NCI-H748 (cell line): ENCODE data around the gene PYY.
A peak's percentile ranks its signal among the peaks of the same experiment; 100 is the strongest.
"Not testable (repeated sequence)": the region's sequence is repeated elsewhere in the genome, so short reads cannot be mapped to it uniquely, and the experiment has no call there.

Source experiments
- DNase-seq: peaks from one replicate; lab custom pipeline; 2025; ENCODE audit not compliant: unreplicated experiment; lab: John Stamatoyannopoulos, UW

Gene PYY

DNA sequence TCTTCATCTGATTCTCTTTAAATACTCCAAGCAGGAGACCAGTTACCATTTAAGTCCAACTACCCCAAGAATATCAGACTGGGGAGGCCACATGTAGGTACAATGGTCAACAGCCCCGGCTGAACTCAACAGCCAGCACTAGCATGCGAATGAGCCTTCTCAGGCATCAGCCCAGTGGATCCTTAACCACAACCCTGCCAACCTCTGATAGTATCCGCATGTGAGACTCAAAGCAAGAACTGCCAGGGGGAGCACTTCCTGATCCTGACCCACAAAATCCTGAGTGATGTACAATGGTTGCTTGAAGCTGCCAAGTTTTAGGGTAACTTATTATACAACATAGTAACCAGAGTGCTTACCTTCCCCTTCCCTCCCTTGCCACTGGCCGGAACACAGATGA is 4.0 kb downstream of the PYY start:
- no peak for DNase-seq

DNA sequence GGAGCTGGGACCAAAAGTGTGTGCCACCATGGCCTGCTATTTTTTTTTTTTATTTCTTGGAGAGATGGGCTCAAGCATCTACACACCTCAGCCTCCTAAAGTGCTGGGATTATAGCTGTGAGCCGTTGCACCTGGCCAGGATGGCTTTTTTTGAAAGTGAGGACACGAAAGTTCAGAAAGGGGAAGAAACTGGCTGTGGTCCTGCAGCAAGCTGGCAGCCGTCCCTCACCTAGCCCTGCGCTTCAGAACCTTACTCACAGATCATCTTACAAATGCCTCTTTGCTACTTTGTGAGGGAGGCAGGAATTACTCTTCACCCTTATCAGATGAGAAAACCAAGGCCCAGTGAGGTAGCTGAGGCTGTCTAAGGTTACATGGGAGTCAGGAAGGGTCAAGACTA is 7.0 kb downstream of the PYY start:
- DNase-seq: no peak

DNA sequence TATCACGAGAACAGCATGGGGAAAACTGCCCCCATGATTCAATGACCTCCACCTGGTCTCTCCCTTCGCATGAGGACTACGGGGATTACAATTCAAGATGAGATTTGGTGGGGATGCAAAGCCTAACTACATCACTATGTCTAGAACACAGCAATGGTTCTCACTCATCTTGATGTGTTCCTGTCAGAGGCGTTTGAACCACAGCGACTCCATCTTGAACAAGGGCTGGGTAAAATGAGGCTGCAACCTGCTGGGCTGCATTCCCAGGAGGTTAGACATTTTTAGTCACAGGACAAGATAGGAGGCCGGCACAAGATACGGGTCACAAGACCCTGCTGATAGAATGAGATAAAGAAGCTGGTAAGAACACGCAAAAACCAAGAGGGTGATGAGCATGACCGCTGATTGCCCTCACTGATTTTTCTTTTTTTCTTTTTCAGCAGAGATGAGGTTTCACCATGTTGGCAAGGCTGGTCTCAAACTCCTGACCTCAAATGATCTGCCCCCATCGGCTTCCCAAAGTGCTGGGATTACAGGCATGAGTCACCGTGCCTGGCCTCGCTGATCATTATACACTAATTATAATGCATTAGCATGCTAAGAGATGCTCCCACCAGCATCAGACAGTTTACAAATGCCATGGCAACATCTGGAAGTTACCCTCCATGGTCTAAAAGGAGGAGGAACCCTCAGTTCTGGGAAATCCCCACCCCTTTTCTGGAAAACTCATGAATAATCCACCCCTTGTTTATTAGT is 8.5 kb downstream of the PYY start:
- no peak for DNase-seq

DNA sequence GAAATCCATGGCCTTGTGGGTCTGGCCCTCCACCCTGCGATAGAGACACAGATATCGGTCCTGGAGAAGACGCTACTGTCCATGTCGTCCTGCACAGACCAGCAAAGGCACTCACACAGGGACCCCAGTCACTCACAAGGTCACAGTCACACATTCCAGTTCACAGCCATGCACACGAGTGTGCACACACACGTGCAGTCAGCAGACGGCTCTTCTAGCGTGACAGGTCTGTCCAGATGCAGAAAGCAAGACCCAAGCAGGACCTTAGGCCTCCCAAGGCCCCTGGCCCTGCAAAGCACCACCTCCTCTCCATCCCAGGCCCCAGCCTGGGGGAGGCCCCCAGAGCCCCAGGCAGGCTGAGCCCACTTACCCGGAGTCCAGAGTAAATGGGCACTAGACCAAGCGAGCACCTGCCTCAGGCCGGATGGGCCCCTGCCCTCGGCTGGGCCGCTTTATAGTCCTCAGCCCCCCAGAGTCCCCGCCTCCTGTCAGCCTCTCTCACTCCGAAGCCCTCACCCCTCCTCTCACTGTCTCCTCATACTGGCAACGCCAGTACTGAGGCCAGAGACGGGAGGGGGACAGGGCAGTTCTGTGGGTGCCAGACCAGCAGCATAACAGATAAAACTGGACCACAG is 11.6 kb downstream of the PYY start, which contains the start of gene PPY:
Gene PPY, minus strand, starts transcription at position 426 of the 635 bp plus-strand sequence. CDS start 822 bp downstream, outside the sequence.
- DNase-seq: no peak

DNA sequence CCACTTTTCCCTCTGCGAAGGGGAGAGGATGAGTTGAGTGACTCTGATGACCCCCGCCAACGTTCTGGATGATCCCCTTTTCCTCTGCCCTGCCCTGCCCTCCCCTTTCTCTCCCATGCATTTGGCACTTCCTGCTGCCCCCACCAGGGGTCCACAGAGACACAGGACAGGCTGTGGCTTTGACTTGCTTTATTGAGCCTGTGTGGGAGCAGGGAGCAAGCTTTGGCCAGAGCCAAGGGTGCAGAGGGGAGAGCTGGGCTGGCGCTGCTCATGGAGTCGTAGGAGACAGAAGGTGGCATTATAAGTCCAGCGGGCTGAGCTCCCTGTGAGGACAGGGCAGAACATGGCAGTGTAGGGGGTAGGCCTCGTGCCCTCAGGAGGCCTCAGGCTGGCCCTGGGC is 13.1 kb downstream of the PYY start:
- DNase-seq: peak; percentile 31

DNA sequence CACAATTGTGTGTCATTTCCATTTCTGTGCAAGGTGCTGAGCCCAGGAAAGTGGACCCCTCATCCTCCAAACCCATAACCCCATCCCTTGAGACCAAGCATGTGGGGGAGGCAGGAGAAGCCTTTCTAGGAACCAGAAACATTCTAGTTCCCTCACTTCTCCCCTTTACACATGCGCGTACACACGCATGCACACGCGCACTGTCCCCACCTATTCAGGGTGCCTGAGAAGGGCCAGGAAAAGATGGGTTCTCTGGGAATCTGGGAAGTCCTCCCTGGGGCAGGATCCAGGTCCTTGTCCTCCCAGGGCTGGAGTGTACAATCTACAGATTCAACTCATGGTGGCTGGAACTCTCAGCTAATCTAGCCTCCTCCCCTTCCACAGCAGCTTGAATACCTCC is 13.9 kb downstream of the PYY start:
- DNase-seq: no peak

DNA sequence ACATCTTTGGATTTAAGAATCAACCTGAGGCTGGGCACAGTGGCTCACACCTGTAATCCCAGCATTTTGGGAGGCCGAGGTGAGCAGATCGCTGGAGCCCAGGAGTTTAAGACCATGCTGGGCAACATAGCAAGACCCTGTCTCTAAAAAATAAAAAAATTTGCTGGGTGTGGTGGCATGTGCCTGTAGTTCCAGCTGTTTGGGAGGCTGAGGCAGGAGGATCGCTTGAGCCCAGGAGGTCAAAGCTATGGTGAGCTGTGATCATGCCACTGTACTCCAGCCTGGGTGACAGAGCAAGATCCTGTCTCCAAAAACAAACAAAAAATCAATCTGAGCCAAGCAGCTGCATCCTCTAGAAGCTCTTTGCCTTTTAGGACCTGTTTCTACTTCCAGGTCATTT is 14.3 kb downstream of the PYY start:
- not testable (repeated sequence) for DNase-seq

DNA sequence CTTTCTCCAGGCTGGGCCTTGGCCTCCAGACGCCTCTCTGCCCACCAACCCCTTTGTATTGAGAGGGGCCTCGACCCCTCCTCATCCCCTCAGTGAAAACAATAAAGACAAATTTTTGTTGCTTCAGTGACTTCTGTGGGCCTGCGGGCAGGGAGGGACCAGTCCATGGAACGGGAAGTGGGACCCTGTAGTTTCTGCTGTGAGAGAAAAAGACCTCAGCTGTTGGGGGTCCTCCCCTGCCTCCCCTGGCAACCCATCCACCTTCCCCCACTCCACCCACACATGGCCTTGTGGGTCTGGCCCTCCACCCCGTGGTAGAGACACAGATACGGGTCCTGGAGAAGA is 14.9 kb downstream of the PYY start:
- DNase-seq: no peak

DNA sequence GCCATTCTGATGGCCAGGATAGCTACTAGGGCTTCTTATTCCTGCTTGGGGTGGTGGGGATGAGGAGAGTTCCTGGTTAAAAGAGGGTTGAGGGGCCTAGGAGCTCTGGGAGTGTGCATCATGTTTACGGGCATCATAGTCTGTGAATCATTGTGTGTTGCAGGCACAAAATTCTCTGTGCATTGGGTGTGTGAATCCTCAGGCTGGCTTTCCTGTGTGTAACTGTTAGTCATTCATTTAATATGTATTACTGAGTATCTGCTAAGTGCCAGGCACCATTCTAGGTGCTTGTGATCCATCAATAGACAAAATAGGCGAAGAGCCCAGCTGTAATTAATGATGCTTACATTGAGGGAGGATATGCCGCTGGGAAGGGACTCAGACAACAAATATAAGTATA is 17.3 kb downstream of the PYY start:
- no peak for DNase-seq

DNA sequence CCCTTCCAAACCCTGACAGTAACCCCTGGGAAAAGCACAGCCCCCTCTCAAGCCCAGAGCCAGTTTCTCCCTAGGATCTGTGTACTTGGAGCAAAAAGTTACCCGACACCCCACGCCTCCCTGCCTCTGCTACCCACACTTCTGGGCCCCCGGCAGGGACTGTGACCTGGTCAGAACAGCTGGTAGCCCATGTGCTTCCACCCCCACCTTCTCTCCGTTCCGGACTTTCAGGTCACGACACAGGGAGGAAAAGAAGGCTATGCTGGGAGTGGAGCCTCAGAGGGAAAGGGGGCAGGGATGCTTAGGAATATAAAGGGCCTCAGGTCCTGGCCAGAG is 17.8 kb downstream of the PYY start:
- no peak for DNase-seq

DNA sequence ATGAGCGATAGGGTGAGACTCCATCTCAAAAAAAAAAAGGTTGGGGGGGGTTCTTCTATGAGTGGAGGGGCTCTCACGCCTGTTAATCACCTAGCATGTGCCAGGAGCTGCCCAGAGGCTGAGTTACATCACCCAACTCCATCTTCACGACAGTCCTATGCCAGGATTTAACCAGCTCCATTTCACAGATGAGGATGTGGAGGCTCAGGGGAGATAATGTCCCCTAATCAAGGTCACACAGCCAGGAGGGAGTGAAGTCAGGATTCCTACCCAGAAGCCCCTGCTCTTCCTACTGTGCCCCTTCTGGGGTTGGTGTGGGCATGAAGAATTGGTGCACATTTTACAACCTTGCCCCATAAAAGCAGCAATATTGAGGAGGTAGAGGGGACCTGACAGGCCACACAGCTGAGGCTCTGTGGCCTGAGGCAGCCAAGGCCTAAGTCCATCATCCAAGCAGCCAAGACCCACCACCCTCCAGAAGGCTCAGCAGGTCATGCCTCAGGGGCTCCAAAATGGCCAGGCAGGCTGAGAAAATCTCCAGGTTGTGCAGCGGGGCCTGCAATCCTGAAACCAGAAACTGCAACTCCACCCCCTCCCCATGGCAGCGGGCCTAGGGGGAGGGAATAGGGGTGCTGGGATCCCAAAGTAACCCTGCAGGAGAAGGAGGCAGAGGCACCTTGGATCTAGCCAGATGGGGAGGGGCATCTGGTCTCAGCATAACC is 18.4 kb downstream of the PYY start:
- DNase-seq: no peak

DNA sequence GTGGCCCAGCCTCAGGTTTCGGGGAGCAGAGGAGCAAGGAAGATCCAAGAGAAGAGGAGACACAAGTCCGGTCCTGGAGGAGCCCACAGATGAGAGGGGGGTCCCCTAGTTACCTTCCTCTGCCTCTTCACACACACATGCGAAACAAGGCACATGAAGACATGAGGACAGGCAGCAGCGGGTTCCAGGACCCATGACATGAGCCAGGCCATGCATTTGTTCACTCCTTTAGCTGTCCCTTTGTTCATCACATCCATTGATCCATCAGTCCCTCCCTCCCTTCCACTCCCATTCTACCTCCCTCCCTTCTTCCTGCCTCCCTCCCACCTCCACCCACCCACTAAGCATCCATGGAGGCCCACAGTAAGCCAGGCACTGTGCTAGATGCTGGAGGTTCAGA is 20.8 kb downstream of the PYY start:
- DNase-seq: no peak

DNA sequence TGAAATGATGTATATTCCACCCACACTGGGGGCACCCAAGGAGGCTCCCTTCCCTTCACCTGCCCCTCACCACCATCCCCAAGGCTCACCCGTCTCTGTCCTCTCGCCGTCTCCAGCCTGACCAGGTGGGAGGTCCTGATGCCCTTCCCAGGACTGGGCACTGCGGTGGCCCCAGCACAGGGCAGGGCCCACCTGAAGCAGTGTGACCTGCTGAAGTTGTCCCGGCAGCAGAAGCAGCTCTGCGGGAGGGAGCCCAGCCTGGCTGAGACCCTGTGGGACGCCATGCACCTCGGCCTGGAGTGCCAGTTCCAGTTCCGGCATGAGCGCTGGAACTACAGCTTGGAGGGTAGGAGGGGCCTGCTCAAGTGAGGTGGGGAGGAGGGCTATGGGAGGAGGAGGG is 21.4 kb downstream of the PYY start:
- no peak for DNase-seq

DNA sequence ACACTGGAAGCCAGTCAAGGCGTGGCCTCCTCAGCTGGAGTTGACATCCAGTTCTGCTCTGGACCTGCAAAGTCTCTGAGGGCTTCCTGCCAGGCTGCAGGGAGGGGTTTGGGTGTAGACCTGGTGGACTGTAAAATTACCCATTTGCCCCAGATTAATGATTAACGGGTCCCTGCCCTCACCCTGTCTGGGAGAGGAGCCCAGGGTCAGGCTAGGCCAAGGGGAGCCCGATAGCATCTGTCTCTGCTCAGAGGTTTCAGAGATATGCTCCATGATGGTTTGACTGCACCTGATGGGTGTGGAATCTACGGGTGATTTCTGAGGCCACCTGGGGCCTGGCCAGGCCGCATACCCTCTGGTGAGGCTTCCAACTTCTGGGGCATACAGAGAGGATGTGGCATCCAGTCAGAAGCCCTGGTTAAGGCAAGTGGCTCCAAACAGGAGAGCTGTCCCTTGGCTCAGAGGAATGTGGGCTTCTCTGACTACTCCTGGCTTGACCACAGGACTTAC is 22.6 kb downstream of the PYY start:
- DNase-seq: no peak

DNA sequence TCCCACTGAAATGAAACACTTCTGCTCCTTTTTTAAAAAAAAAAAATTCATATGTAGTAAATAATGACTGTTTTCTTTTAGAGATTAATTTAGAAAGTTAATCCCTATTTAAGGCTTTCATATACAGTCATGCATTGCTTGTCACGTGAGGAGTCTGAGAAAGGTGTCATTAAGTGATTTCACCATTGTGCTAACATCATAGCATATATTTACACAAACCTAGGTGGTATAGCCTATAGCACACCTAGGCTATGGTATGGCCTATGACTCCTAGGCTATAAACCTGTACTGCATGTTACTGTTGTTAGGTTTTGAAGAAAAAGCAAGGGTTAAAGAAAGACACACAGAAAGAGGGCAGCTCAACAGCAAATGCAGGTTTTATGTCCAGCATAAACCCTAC is 25.1 kb downstream of the PYY start:
- peak; percentile 35 for DNase-seq

DNA sequence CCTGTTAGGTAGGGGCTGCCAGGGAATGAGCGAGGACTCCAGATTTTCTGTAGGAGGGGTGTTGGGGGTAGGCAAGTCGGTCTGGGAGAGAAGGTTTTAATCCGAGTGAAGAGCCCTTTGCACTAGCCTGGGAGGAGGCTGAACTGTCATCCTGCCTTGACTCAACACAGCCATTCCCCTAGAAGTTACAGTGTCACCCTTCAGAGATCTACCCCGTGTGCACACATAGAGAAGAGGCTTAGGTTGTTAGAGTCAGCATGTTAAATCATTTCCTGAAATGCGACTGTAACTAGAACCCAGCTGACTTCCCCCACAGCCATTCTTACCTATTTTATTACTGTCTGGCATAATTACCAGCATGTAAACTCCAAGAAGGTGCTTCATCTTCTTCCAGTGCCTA is 25.8 kb downstream of the PYY start:
- not testable (repeated sequence) for DNase-seq

DNA sequence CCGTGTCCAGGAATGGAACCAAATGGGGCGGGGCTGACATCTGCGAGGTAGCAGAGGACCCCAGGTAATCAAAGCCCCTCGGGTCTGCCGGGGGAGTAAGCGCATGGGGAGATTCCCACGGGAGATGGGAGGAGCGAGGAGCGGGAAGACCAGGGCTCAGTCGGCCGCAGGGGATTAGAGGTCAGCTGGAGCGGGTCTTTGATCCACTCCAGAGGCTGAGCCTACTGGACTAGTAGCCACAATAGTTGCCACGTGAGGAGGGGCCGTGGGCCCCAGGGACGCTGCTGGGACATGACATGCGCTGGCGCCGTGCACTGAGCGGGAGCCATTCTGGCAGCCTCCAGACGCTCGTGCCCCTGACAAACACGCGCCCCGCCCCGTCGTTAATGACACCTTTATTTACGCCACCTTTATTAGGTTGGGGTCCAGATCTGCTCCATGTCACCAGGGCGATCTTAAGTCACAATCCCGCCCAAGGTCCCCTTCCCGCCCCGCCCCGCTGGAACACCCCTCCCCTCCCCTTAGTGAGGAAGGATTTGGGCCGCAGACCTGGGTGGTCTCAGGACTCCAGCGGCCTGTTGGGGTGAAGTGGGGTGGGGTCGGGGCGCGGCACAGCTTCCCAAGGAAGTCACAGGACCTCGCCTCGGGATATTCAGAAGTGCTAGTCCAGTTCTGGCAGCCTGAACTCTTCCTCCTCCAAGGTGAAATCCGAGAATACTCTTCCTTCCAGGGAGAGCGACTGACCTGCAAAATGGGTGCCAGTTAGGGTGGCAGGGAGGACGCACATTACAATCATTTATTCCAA is 26.5 kb downstream of the PYY start:
- DNase-seq: peak; percentile 46

DNA sequence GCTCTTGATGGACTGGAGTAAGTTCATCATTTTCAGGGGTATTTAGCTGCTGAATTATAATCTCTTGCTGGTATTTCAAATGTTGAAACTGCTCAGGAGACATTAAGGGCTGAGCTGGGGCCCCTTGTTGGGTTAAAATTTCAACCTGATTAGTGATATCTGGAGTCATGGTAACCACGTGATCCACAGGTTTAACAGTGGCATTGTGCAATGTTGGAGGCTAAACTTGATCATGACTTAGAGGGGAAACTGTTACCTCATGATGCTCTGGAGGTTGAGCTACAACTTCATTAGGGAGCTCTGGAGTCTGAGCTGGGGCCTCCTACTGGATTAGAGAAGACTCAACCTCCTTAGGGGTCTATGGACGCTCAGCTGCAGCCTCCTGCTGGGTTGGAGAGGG is 29.2 kb downstream of the PYY start:
- no peak for DNase-seq

DNA sequence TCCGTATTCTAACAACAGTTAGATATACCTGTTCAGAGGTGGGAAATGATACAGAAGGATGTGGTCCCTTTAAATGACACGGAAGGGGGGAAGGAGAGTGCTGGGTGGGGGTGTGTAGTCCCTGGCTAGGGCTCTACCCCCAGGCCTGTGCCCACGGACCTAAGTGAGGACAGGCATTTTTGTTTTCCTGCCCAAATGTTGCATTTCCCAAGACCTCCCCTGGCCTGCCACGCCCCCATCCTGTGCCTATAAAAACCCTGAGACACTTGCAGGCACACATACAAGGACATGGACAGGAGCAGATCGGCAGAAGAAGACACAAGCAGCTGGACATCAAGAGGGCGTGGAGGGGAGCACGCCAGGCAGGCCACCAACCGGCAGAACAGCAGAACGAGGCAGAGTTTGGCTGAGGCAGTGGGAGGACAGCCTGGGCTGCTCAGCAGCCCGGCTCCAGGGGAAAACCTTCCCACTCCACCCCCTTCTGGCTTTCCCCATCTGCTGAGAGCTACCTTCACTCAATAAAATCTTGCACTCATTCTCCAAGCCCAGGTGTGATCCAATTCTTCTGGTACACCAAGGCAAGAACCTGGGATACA is 33.1 kb downstream of the PYY start:
- no peak for DNase-seq

DNA sequence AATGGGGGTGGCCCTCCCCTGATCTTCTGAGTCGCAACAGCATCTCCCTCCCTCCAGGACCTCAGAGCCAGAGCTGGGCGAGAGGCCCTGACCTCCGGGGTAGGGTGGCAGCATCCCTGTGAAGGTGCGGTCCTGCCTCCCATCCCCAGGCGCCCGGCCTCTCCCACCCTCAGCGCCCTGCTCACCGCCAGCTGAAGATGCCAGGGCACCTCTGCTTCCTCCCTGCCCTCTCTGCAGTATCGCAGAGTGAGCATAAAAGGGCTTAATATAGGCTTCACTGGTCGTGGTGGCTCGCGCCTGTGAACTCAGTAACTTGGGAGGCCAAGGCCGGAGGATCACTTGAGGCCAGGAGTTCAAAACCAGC is 35.7 kb downstream of the PYY start:
- DNase-seq: no peak
